SK-N-SH (cell line): ENCODE results near the gene POLD4. TPM values are rescaled to one million over a fixed set of nuclear protein-coding genes. Genes with fewer than 3 reads are reported as not detected.

ENCODE experiments used
- CTCF ChIA-PET: fragments of 300-600, 350-600 bp; formaldehyde crosslinking; extraction: SDS; loops from one replicate; lab custom pipeline; 2021; lab: Yijun Ruan, JAX
- POLR2A ChIA-PET: fragments of 350-600 bp; sonication (Branson Sonifier 250); formaldehyde crosslinking; extraction: SDS; loops from one replicate; lab custom pipeline; 2020; ENCODE audit warnings: antibody characterized with exemption, inconsistent platforms; lab: Yijun Ruan, JAX
- DNase-seq: peaks from one replicate; pipeline ENCODE4 v3.0.0; 2012
- H2AFZ ChIP-seq: fragments of 200-600 bp; sonication (generic); 2 replicates; pipeline ENCODE4 v1.8.1; 2016; ENCODE audit warnings: antibody characterized with exemption, mild to moderate bottlenecking, low read depth
- H3F3A ChIP-seq: fragments of 200-600 bp; sonication (generic); replicated peaks from 2 replicates; pipeline ENCODE3; 2016; ENCODE audit warnings: antibody characterized with exemption, mild to moderate bottlenecking; ENCODE audit not compliant: insufficient read depth
- H3K27ac ChIP-seq, 2 experiments: fragments of 200-500 bp in 1 of 2; fragments of 200-600 bp in 1 of 2; sonication (Bioruptor generic) in 1 of 2; sonication (generic), shearing (Covaris generic) in 1 of 2; 2 replicates each; pipeline versions ENCODE4 v1.5.1 to v1.6.1; 2014 to 2016; ENCODE audit warnings: low read depth in 2 of 2, inconsistent platforms in 1 of 2, low read length in 1 of 2, mild to moderate bottlenecking in 1 of 2, mixed read lengths in 1 of 2
- H3K27me3 ChIP-seq: fragments of 200-600 bp; sonication (generic), shearing (Covaris generic); 2 replicates; pipeline ENCODE4 v1.6.1; 2016; ENCODE audit warnings: mixed run types; ENCODE audit not compliant: insufficient read depth
- H3K36me3 ChIP-seq, 2 experiments: fragments of 200-500 bp in 1 of 2; fragments of 200-600 bp in 1 of 2; sonication (Bioruptor generic) in 1 of 2; sonication (generic) in 1 of 2; replicated peaks in 1 of 2; 2 replicates each; pipeline versions ENCODE3 to v1.5.1; 2014 to 2016; ENCODE audit warnings: low read length in 1 of 2, mild to moderate bottlenecking in 1 of 2; ENCODE audit not compliant: insufficient read depth in 2 of 2, control insufficient read depth in 1 of 2
- H3K4me1 ChIP-seq, 2 experiments: fragments of 200-500 bp in 1 of 2; fragments of 200-600 bp in 1 of 2; sonication (Bioruptor generic) in 1 of 2; sonication (generic), shearing (Covaris generic) in 1 of 2; 2 replicates each; pipeline versions ENCODE4 v1.5.1 to v1.6.1; 2014 to 2016; ENCODE audit warnings: low read depth in 1 of 2, low read length in 1 of 2, mixed run types in 1 of 2; ENCODE audit not compliant: insufficient read depth in 2 of 2, control insufficient read depth in 1 of 2
- H3K4me2 ChIP-seq: fragments of 200-600 bp; sonication (generic), shearing (Covaris generic); 2 replicates; pipeline ENCODE4 v1.6.1; 2017; ENCODE audit warnings: mixed run types
- H3K4me3 ChIP-seq, 2 experiments: fragments of 200-500 bp in 1 of 2; fragments of 200-600 bp in 1 of 2; sonication (Bioruptor generic) in 1 of 2; sonication (generic), shearing (Covaris generic) in 1 of 2; 2 replicates each; pipeline versions ENCODE4 v1.5.1 to v1.8.1; 2014 to 2016; ENCODE audit warnings: low read depth in 2 of 2, inconsistent platforms in 1 of 2, low read length in 1 of 2, mild to moderate bottlenecking in 1 of 2, mixed read lengths in 1 of 2, moderate library complexity in 1 of 2
- H3K79me2 ChIP-seq: fragments of 200-600 bp; sonication (generic); 2 replicates; pipeline ENCODE4 v1.8.1; 2017; ENCODE audit warnings: mild to moderate bottlenecking; ENCODE audit not compliant: insufficient read depth
- H3K9ac ChIP-seq: fragments of 200-600 bp; sonication (generic); 2 replicates; pipeline ENCODE4 v1.6.1; 2017; ENCODE audit warnings: mixed run types
- H3K9me2 ChIP-seq: fragments of 200-600 bp; sonication (generic); 2 replicates; pipeline ENCODE4 v1.6.1; 2017; ENCODE audit warnings: mixed run types
- H3K9me3 ChIP-seq: fragments of 200-600 bp; sonication (generic); 2 replicates; pipeline ENCODE4 v1.6.1; 2017; ENCODE audit warnings: mixed run types, mild to moderate bottlenecking, moderate library complexity
- H4K20me1 ChIP-seq: fragments of 200-600 bp; sonication (generic); 2 replicates; pipeline ENCODE4 v1.6.1; 2017; ENCODE audit warnings: mild to moderate bottlenecking, mixed run types; ENCODE audit not compliant: insufficient read depth
- CTCF ChIP-seq: fragments of 200-600 bp; sonication (generic); IDR thresholded peaks from 2 replicates; pipeline ENCODE4 v1.6.1; 2017; ENCODE audit warnings: antibody characterized with exemption, mild to moderate bottlenecking, moderate library complexity
- EZH2phosphoT487 ChIP-seq: fragments of 200-600 bp; sonication (generic); IDR thresholded peaks from 2 replicates; pipeline ENCODE4 v1.6.1; 2017; ENCODE audit warnings: low read depth, mixed run types, mild to moderate bottlenecking, antibody characterized with exemption, moderate library complexity, borderline replicate concordance
- GATA2 ChIP-seq: sonication (generic); formaldehyde crosslinking; IDR thresholded peaks from 2 replicates; pipeline ENCODE4 v1.5.0; 2020; ENCODE audit warnings: mild to moderate bottlenecking, missing genetic modification reagents
- JUND ChIP-seq: IDR thresholded peaks from 2 replicates; pipeline ENCODE4 v1.4.0; 2012
- SIN3A ChIP-seq: IDR thresholded peaks from 2 replicates; pipeline ENCODE4 v1.6.1; 2012; ENCODE audit warnings: low read depth, mild to moderate bottlenecking, low read length, moderate library complexity, borderline replicate concordance
- WGBS: methylation state at CpG from one replicate; pipeline ENCODE4 v1.1.6; 2017; ENCODE audit warnings: low lambda C conversion rate; 5-methylcytosine and 5-hydroxymethylcytosine counted together
- polyA plus RNA-seq, 3 experiments: library from polyadenylated mRNA; depleted of rRNA; stranded (reverse); fragments of >200 nt; gene quantifications; 2 replicates each; pipeline ENCODE4 v1.2.3, GENCODE V29; 2012
- TF ChIP-seq, protein P1 (sequence below): fragments of 150-350 bp; IDR thresholded peaks from 2 replicates; pipeline ENCODE4 v1.6.1; 2016; ENCODE audit warnings: mild to moderate bottlenecking, low read depth, low read length

The POLD4 gene
- polyA plus RNA-seq, 1 of the 3 experiments (the other 2 are of a cell fraction): 80.4 TPM

- TF ChIP-seq, protein P1, sequence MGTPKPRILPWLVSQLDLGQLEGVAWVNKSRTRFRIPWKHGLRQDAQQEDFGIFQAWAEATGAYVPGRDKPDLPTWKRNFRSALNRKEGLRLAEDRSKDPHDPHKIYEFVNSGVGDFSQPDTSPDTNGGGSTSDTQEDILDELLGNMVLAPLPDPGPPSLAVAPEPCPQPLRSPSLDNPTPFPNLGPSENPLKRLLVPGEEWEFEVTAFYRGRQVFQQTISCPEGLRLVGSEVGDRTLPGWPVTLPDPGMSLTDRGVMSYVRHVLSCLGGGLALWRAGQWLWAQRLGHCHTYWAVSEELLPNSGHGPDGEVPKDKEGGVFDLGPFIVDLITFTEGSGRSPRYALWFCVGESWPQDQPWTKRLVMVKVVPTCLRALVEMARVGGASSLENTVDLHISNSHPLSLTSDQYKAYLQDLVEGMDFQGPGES: no peak
- TF ChIP-seq JUND: no peak
Observed at GRCh38 chr11:67355794-67356386, 2.5 kb upstream of the POLD4 start (continued).

DNA sequence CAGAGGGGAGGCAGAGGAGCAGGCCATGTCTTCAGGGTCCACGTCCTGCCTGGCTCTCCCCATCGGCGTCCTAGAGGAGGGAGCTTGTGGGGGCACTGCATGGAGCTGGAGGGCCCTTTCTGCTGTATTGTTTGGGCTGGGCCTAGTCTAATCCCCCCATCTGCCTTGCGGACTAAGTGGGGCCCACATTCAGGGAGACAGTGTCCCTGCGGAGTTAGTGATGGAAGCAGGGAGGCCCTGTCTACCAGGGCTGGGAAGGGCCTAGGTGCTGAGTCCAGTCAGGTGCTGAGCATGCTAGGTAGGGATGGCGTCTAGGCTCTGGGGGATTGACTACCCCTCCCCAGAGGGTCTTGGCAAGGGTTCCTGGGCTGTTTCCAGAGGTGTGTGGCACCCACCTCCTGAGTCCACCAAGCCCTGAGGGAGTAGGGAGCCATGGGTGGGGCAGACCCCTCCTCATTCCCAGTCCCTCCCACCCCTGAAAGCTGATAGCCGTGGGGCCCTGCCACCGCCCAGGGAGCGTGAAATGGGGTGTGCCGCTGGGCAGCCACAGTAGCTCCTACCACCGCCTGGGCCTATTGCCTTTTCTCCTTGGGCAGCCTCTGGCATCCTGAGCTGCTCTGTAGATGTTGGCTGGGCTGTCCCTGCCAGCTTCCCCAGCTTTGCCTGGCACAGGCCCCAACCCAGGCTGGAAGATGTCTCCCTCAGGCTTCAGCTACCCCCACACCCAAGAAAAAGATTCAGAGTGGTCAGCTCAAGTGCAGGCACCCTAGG, 1.9 kb upstream of the POLD4 start:
- Histone ChIP-seq H3K9me2 (no peaks in the 10 kb centered on the region), H3K9ac (peak overlapping the region; percentile 69), H3K9me3 (no peaks in the 10 kb centered on the region), H2AFZ (no peak overlapping the region), H3K4me1 (peaks cover 30 to 51% of the 10 kb centered on the region in 2 experiments; a peak in 3 of 4 replicates), H3K4me3 (no peak overlapping the region), H3K4me2 (peak overlapping the region; percentile 85), H3F3A (peaks cover 40% of the 10 kb centered on the region), H3K36me3 (no peaks in the 10 kb centered on the region), H3K27ac (peak overlapping the region; percentile 36 to 99; a peak in 3 of 4 replicates), H3K27me3 (no peaks in the 10 kb centered on the region), H4K20me1 (peaks cover 3% of the 10 kb centered on the region; the same call in 1 of the 2 replicates), H3K79me2 (peaks cover 23% of the 10 kb centered on the region)
- WGBS: 69% methylated on average over 3 of the region's 11 CpGs
- ChIA-PET POLR2A (interaction anchor here (3.2 kb wide), 1 partner anchor 28 kb away, joined by 9 read pairs; no protein-coding TSS in a partner anchor), CTCF (interaction anchor here (2.6 to 20.0 kb wide), 4 partner anchors 9 to 34 kb away, joined by 8 to 955 read pairs (median 58); partner anchors contain the start of gene CLCF1)
- TF ChIP-seq, protein P1: no peak
- TF ChIP-seq GATA2 (CRISPR knock-in tag) (no peak), SIN3A (no peak), CTCF (no peak), EZH2phosphoT487 (no peak)
- DNase-seq: peak; percentile 7
